Tibial nerve (tissue), 4 donors: Measurements from ENCODE around the gene EBI3.

ENCODE experiments used
- EP300 ChIP-seq, 2 donors: sonication (generic); formaldehyde crosslinking; IDR thresholded peaks; one replicate each; pipeline ENCODE4 v1.6.1; 2017; ENCODE audit warnings: antibody characterized with exemption in 2 of 2, mild to moderate bottlenecking in 1 of 2
- POLR2A ChIP-seq, 2 donors: fragments of 450-650 bp; IDR thresholded peaks; one replicate each; pipeline ENCODE4 v1.6.1; 2017; ENCODE audit warnings: antibody characterized with exemption in 2 of 2, mild to moderate bottlenecking in 2 of 2, moderate library complexity in 2 of 2
- TF ChIP-seq, protein P1 (sequence below), 5 experiments: fragments of 200-600 bp in 3 of 5; fragments of 450-650 bp in 2 of 5; sonication (generic) in 3 of 5; IDR thresholded peaks; one replicate each; pipeline ENCODE4 v1.5.1; 2016 to 2019; ENCODE audit warnings: antibody characterized with exemption in 5 of 5, mild to moderate bottlenecking in 3 of 5, moderate library complexity in 2 of 5

DNA sequence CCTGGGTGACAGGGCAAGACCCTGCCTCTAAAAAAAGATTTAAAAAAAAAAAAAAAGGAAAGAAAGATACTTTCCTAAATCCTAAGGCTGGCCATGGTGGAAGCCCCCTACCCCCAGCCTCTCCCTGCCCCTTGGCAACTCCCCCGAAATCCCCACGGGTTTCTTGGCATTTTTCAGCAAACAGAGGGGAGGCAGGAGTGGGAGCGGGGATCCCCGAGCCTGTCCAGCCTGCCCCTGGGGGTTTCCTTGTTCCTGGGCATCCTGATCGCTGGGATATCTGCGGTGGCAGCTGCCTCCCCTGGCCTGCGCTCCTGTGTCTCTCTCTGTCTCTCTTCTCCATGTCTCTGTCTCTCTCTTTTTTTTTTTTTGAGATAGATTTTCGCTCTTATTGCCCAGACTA lies 3.4 kb upstream of the EBI3 start:
- TF ChIP-seq, protein P1, sequence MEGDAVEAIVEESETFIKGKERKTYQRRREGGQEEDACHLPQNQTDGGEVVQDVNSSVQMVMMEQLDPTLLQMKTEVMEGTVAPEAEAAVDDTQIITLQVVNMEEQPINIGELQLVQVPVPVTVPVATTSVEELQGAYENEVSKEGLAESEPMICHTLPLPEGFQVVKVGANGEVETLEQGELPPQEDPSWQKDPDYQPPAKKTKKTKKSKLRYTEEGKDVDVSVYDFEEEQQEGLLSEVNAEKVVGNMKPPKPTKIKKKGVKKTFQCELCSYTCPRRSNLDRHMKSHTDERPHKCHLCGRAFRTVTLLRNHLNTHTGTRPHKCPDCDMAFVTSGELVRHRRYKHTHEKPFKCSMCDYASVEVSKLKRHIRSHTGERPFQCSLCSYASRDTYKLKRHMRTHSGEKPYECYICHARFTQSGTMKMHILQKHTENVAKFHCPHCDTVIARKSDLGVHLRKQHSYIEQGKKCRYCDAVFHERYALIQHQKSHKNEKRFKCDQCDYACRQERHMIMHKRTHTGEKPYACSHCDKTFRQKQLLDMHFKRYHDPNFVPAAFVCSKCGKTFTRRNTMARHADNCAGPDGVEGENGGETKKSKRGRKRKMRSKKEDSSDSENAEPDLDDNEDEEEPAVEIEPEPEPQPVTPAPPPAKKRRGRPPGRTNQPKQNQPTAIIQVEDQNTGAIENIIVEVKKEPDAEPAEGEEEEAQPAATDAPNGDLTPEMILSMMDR (IDR thresholded peaks at IDR 0.05) = no peak
- no peak for TF ChIP-seq POLR2A (IDR thresholded peaks at IDR 0.05)
- no peak for TF ChIP-seq EP300 (IDR thresholded peaks at IDR 0.05)
